ENCODE data around the gene ITPR2. TPM values are rescaled to one million over a fixed set of nuclear protein-coding genes. Genes with fewer than 3 reads are reported as not detected.

ITPR2 gene
- total RNA-seq, 1 donor from 2014 or later: 64.0 TPM

DNA sequence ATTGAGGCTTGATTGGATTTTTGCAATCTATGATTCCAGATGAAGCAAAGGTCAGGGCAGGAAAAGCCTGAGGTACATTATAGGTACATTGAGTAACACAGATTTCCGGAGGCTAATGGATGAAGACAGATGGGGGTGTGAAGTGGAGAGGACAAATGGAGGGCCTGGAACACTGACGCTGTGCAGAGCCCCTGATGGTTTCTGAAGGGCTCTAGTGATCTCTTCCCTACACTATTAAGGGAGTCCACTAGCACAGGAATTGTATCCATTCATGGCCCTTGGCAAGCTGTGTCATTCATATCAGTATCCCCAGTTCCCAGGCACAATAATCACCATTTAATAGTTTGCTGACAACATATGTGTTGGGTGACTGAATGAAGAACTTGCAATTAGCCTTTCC lies 284.8 kb downstream of the ITPR2 start:
- Histone ChIP-seq H3K4me3 (no peak overlapping the region), H3K27me3 (ENCODE audit: low read depth) (no peaks in the 10 kb centered on the region), H3K36me3 (no peaks in the 10 kb centered on the region), H3K9me3 (no peaks in the 10 kb centered on the region), H3K4me1 (no peaks in the 10 kb centered on the region), H3K27ac (no peak overlapping the region)
- no peak for ATAC-seq
- intact Hi-C loops (cut with DNase I): no loop called here
- DNase-seq: no peak
- TF ChIP-seq, protein P1, sequence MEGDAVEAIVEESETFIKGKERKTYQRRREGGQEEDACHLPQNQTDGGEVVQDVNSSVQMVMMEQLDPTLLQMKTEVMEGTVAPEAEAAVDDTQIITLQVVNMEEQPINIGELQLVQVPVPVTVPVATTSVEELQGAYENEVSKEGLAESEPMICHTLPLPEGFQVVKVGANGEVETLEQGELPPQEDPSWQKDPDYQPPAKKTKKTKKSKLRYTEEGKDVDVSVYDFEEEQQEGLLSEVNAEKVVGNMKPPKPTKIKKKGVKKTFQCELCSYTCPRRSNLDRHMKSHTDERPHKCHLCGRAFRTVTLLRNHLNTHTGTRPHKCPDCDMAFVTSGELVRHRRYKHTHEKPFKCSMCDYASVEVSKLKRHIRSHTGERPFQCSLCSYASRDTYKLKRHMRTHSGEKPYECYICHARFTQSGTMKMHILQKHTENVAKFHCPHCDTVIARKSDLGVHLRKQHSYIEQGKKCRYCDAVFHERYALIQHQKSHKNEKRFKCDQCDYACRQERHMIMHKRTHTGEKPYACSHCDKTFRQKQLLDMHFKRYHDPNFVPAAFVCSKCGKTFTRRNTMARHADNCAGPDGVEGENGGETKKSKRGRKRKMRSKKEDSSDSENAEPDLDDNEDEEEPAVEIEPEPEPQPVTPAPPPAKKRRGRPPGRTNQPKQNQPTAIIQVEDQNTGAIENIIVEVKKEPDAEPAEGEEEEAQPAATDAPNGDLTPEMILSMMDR (IDR thresholded peaks at IDR 0.05): no peak

- no peak overlapping the region for H3K27ac ChIP-seq
- H3K4me3 ChIP-seq: no peak overlapping the region
- intact Hi-C loops (cut with DNase I): no loop called here
- H3K36me3 ChIP-seq: no peaks in the 10 kb centered on the region
- H3K4me1 ChIP-seq: no peaks in the 10 kb centered on the region
- no peak for DNase-seq
- TF ChIP-seq, protein P1 (IDR thresholded peaks at IDR 0.05): no peak
- H3K27me3 ChIP-seq (ENCODE audit: low read depth): no peaks in the 10 kb centered on the region
- ATAC-seq: no peak
- no peaks in the 10 kb centered on the region for H3K9me3 ChIP-seq
Observed at GRCh38 chr12:26546535-26547314, 286.3 kb downstream of the ITPR2 start.

GRCh38 chr12:26539131-26539530 lies 293.9 kb downstream of the ITPR2 start:
- ATAC-seq: no peak
- no peaks in the 10 kb centered on the region for H3K9me3 ChIP-seq
- no peak overlapping the region for H3K27ac ChIP-seq
- no peaks in the 10 kb centered on the region for H3K4me1 ChIP-seq
- no peaks in the 10 kb centered on the region for H3K36me3 ChIP-seq
- no peaks in the 10 kb centered on the region for H3K27me3 ChIP-seq (ENCODE audit: low read depth)
- TF ChIP-seq, protein P1 (IDR thresholded peaks at IDR 0.05): no peak
- H3K4me3 ChIP-seq: no peak overlapping the region
- intact Hi-C loops (cut with DNase I): no loop called here
- no peak for DNase-seq

DNA sequence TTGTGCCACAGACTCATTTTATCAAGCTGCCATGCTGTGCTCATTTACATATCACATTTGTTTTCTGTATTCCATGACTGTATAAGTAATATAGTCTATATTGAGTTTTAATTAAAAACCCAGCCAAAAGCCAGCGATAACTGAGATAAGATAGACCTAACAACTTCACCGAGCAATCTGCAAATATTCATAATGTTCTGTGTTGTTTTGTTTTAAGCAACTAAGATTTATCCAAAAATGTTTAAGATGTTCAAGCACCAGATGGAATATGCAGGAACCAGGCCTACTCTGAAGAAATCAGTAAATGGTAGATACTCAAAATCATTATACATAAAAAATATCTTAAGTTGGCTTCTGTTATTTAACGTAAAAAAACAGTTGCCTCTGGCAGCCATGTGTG lies 295.3 kb downstream of the ITPR2 start:
- ATAC-seq: no peak
- intact Hi-C loops (cut with DNase I): no loop called here

GRCh38 chr12:26537126-26537525 lies 295.9 kb downstream of the ITPR2 start:
- intact Hi-C loops (cut with DNase I): no loop called here
- Histone ChIP-seq H3K27ac (no peak overlapping the region), H3K9me3 (no peaks in the 10 kb centered on the region), H3K4me1 (no peaks in the 10 kb centered on the region), H3K36me3 (no peaks in the 10 kb centered on the region), H3K4me3 (no peak overlapping the region), H3K27me3 (ENCODE audit: low read depth) (no peaks in the 10 kb centered on the region)
- TF ChIP-seq, protein P1 (IDR thresholded peaks at IDR 0.05): no peak
- ATAC-seq (no peak), DNase-seq (no peak)

More for the DNA sequence above, 295.3 kb downstream of the ITPR2 start:
- no peak overlapping the region for H3K4me3 ChIP-seq
- H3K36me3 ChIP-seq: no peaks in the 10 kb centered on the region
- no peak overlapping the region for H3K27ac ChIP-seq
- H3K27me3 ChIP-seq (ENCODE audit: low read depth): no peaks in the 10 kb centered on the region
- TF ChIP-seq, protein P1 (IDR thresholded peaks at IDR 0.05): no peak
- no peak for DNase-seq
- H3K4me1 ChIP-seq: no peaks in the 10 kb centered on the region
- no peaks in the 10 kb centered on the region for H3K9me3 ChIP-seq
